ENCODE data around the gene EIF4EBP3. TPM values are rescaled to one million over a fixed set of nuclear protein-coding genes. Genes with fewer than 3 reads are reported as not detected.
A peak's percentile ranks its signal among the peaks of the same experiment; 100 is the strongest.

Gene EIF4EBP3
- polyA plus RNA-seq: 4.9 to 7.7 TPM (median 5.2 TPM) in 3 replicates
- polyA plus RNA-seq (2011; ENCODE audit: low read depth): 12.4 TPM
- 3.7 and 6.6 TPM in 2 replicates for polyA plus RNA-seq (2011; cell fraction: cytosol; rRNA removed)
- 6.3 and 8.3 TPM in 2 replicates for polyA plus RNA-seq (2011; cell fraction: nucleus; rRNA removed)
- 7.0 and 36.5 TPM in 2 replicates for polyA plus RNA-seq (2012; ENCODE audit: low replicate concordance)
- 1.6 to 4.5 TPM (median 2.9 TPM) in 3 replicates for polyA minus RNA-seq
- 3.6 TPM for polyA minus RNA-seq (2011; cell fraction: cytosol; rRNA and poly(A)+ RNA removed)
- polyA minus RNA-seq (2011; cell fraction: nucleus; rRNA and poly(A)+ RNA removed): 2.1 TPM in 1 of 2 replicates, not detected in the other

DNA sequence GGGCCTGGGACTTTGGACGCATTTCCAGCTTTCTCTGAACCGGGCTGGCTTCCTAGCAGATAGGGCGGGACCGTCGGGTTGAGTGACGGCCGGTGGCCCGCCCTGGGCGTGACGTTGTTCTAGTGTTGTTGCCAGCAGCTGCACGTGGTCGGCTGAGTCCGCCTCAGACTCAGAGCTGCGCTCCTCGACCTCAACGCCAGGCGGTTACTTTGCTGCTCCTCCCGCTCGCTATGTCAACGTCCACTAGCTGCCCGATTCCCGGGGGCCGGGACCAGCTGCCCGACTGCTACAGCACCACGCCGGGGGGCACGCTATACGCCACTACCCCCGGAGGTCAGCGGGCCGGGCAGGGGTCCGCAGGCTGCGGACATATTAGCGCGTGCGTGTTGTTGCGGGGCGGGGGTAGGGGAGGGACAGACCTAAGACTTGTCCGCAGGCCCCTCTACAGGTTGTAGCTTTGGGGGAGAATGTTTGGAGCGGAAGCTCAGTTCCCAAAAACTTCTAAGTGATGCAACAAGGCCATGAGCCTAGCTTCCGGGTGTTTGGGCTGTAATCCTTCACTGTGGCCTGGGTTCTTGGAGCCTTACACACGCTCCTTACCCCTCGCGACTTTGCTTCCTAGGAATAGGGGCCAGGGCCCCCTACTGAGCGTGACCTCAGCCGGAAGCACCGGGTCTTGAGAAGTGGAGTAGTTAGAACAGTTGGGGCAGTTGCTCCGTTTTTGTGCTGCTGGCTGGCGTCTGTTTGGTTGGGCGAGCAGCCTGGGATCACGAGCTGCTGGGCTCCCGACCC is at the start of gene EIF4EBP3:
Gene EIF4EBP3, plus strand, starts transcription at position 155 of the 792 bp plus-strand sequence. Its CDS starts 76 bp downstream, at position 231.
- TF ChIP-seq EZH2 (IDR thresholded peaks at IDR 0.05; ENCODE audit: low read length): no peak
- TF ChIP-seq, protein P1, sequence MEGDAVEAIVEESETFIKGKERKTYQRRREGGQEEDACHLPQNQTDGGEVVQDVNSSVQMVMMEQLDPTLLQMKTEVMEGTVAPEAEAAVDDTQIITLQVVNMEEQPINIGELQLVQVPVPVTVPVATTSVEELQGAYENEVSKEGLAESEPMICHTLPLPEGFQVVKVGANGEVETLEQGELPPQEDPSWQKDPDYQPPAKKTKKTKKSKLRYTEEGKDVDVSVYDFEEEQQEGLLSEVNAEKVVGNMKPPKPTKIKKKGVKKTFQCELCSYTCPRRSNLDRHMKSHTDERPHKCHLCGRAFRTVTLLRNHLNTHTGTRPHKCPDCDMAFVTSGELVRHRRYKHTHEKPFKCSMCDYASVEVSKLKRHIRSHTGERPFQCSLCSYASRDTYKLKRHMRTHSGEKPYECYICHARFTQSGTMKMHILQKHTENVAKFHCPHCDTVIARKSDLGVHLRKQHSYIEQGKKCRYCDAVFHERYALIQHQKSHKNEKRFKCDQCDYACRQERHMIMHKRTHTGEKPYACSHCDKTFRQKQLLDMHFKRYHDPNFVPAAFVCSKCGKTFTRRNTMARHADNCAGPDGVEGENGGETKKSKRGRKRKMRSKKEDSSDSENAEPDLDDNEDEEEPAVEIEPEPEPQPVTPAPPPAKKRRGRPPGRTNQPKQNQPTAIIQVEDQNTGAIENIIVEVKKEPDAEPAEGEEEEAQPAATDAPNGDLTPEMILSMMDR (optimal IDR thresholded peaks at IDR 0.05 in 1 of 3, IDR thresholded peaks at IDR 0.05 in 1 of 3, conservative IDR thresholded peaks at IDR 0.05 in 1 of 3; ENCODE audit: extremely low read depth in 1 of 3, insufficient read depth in 2 of 3, low read length in 3 of 3): peak; percentile 43 to 81 (median 54)
- H3K27me3 ChIP-seq (ENCODE audit: control insufficient read depth, extremely low read depth, insufficient read depth, low read length): no peaks in the 10 kb centered on the region
- peak within 1 kb of the TSS; percentile 57 for H3K4me2 ChIP-seq (ENCODE audit: control insufficient read depth, extremely low read depth, insufficient read depth, low read depth, low read length)
- H3K36me3 ChIP-seq (ENCODE audit: control insufficient read depth in 2 of 2, extremely low read depth in 1 of 2, insufficient read depth in 2 of 2, low read length in 2 of 2): peaks cover 24 to 27% of the 10 kb centered on the region in 2 experiments
- peaks cover 14% of the 10 kb centered on the region for H3K4me1 ChIP-seq (ENCODE audit: control insufficient read depth, extremely low read depth, insufficient read depth, low read length)
- peak within 1 kb of the TSS; percentile 42 for H3K27ac ChIP-seq (ENCODE audit: control insufficient read depth, insufficient read depth, low read length)
- dilution Hi-C loops (cut with MboI; ENCODE audit: extremely low pct_ligation_motif_present, low sequenced_read_pairs): no loop called here
- H3K9me3 ChIP-seq (ENCODE audit: control insufficient read depth, low read depth, low read length): no peaks in the 10 kb centered on the region
- no peaks in the 10 kb centered on the region for H3K9me1 ChIP-seq (ENCODE audit: control insufficient read depth, extremely low read depth, insufficient read depth, low read length)
- DNase-seq (ENCODE audit: low read depth, low spot score): peak; percentile 56
- peak within 1 kb of the TSS; percentile 59 for H3K9ac ChIP-seq (ENCODE audit: control insufficient read depth, extremely low read depth, insufficient read depth, low read length)
- peak within 1 kb of the TSS in 2 of 3 experiments; percentile 27 to 58 for H3K4me3 ChIP-seq (ENCODE audit: control insufficient read depth in 2 of 3, extremely low read depth in 1 of 3, insufficient read depth in 2 of 3, low read depth in 1 of 3, low read length in 3 of 3)
- peak; percentile 87 for FAIRE-seq
- H4K20me1 ChIP-seq (ENCODE audit: control insufficient read depth, extremely low read depth, insufficient read depth, low read length): no peaks in the 10 kb centered on the region
- peak within 1 kb of the TSS; percentile 10 for H2AFZ ChIP-seq (ENCODE audit: control insufficient read depth, low read length)
- H3K79me2 ChIP-seq (ENCODE audit: control insufficient read depth, insufficient read depth, low read length): peaks cover 5% of the 10 kb centered on the region

DNA sequence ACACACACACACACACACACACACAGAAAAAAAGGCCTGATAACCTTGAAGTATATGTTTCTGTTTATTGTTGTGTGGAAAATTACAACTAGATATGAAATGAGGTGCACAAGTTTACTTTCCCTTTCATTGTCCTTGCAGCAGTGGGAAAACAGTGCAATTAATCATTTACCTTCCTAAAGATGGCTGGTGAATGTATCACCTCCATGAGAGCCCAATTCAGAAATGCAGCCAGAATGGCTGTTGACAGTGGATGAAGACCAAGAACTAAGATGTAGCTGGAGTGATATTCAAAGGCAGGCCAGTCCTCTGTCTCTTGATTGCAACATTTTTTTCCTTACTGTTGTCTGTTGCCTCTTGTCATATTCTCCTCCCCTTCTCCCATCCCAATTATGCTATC is 49.6 kb upstream of the EIF4EBP3 start:
- H3K27me3 ChIP-seq (ENCODE audit: control insufficient read depth, extremely low read depth, insufficient read depth, low read length): no peaks in the 10 kb centered on the region
- H2AFZ ChIP-seq (ENCODE audit: control insufficient read depth, low read length): no peak overlapping the region
- TF ChIP-seq, protein P1 (optimal IDR thresholded peaks at IDR 0.05 in 1 of 3, IDR thresholded peaks at IDR 0.05 in 1 of 3, conservative IDR thresholded peaks at IDR 0.05 in 1 of 3; ENCODE audit: extremely low read depth in 1 of 3, insufficient read depth in 2 of 3, low read length in 3 of 3): no peak
- TF ChIP-seq EZH2 (IDR thresholded peaks at IDR 0.05; ENCODE audit: low read length): no peak
- H3K4me1 ChIP-seq (ENCODE audit: control insufficient read depth, extremely low read depth, insufficient read depth, low read length): no peaks in the 10 kb centered on the region
- H3K27ac ChIP-seq (ENCODE audit: control insufficient read depth, insufficient read depth, low read length): no peak overlapping the region
- H3K79me2 ChIP-seq (ENCODE audit: control insufficient read depth, insufficient read depth, low read length): no peaks in the 10 kb centered on the region
- dilution Hi-C loops (cut with MboI; ENCODE audit: extremely low pct_ligation_motif_present, low sequenced_read_pairs): no loop called here
- DNase-seq (ENCODE audit: low read depth, low spot score) (no peak), FAIRE-seq (no peak)
- H3K9me3 ChIP-seq (ENCODE audit: control insufficient read depth, low read depth, low read length): no peaks in the 10 kb centered on the region
- no peaks in the 10 kb centered on the region for H3K9me1 ChIP-seq (ENCODE audit: control insufficient read depth, extremely low read depth, insufficient read depth, low read length)
- no peak overlapping the region for H3K9ac ChIP-seq (ENCODE audit: control insufficient read depth, extremely low read depth, insufficient read depth, low read length)
- peaks cover 0 to 5% of the 10 kb centered on the region in 2 experiments for H3K36me3 ChIP-seq (ENCODE audit: control insufficient read depth in 2 of 2, extremely low read depth in 1 of 2, insufficient read depth in 2 of 2, low read length in 2 of 2)
- H3K4me3 ChIP-seq (ENCODE audit: control insufficient read depth in 2 of 3, extremely low read depth in 1 of 3, insufficient read depth in 2 of 3, low read depth in 1 of 3, low read length in 3 of 3): no peak overlapping the region
- H3K4me2 ChIP-seq (ENCODE audit: control insufficient read depth, extremely low read depth, insufficient read depth, low read depth, low read length): no peak overlapping the region
- H4K20me1 ChIP-seq (ENCODE audit: control insufficient read depth, extremely low read depth, insufficient read depth, low read length): no peaks in the 10 kb centered on the region

Data from keratinocyte (primary cell).